HepG2 (cell line): ENCODE measurements around the gene SND1. TPM values are rescaled to one million over a fixed set of nuclear protein-coding genes. Genes with fewer than 3 reads are reported as not detected.

ENCODE experiments used
- ATAC-seq: fragments of 200-7000 bp; cut with Tn5 transposase; 3 replicates; pipeline ENCODE4 v1.9.1; 2020; ENCODE audit warnings: mild to moderate bottlenecking, moderate library complexity
- BruUV-seq: library from RNA; stranded (reverse); fragments of 400-500 nt; replicated peaks from 2 replicates; lab custom pipeline; 2021; lab: Mats Ljungman, UMichigan
- CTCF ChIA-PET: fragments of 300-600 bp; formaldehyde crosslinking; extraction: SDS; loops from one replicate; lab custom pipeline; 2021; ENCODE audit warnings: low total read pairs, inconsistent platforms, low intra/inter-chr PET ratio; lab: Yijun Ruan, JAX
- POLR2A ChIA-PET: fragments of 350-600 bp; sonication (Branson Sonifier 250); formaldehyde crosslinking; loops from one replicate; lab custom pipeline; 2020; ENCODE audit warnings: antibody characterized with exemption, inconsistent platforms; lab: Yijun Ruan, JAX
- DNase-seq: peaks from one replicate; pipeline ENCODE4 v3.0.0-alpha.2; 2015; ENCODE audit warnings: low spot score
- FAIRE-seq: peaks from 3 replicates; lab custom pipeline; 2011; peaks lifted over from hg19 to GRCh38; lab: Jason Lieb, UNC
- H2AFZ ChIP-seq: one replicate; pipeline ENCODE4 v1.6.1; 2011; ENCODE audit warnings: low read length, inconsistent platforms
- H3K27ac ChIP-seq: fragments of 300-600 bp; 3 replicates; pipeline ENCODE4 v1.8.0; 2011; ENCODE audit warnings: mixed run types, mild to moderate bottlenecking, mixed read lengths, low read length, inconsistent platforms; ENCODE audit not compliant: insufficient read depth; ENCODE audit errors: extremely low read length
- H3K27me3 ChIP-seq, 2 experiments: fragments of 200-600 bp in 1 of 2; 2 replicates in 1 of 2; 3 replicates in 1 of 2; pipeline versions ENCODE4 v1.6.0 to v1.8.0; 2011; ENCODE audit warnings: low read length in 2 of 2, mild to moderate bottlenecking in 2 of 2, moderate library complexity in 2 of 2, inconsistent platforms in 1 of 2; ENCODE audit not compliant: insufficient read depth in 2 of 2, control insufficient read depth in 1 of 2
- H3K36me3 ChIP-seq, 2 experiments: fragments of 200-600 bp in 1 of 2; replicated peaks in 1 of 2; 2 replicates in 1 of 2; 3 replicates in 1 of 2; pipeline versions ENCODE4 v1.5.1 to v1.8.0; 2011; ENCODE audit warnings: low read length in 2 of 2, inconsistent platforms in 1 of 2; ENCODE audit not compliant: insufficient read depth in 2 of 2, control insufficient read depth in 1 of 2
- H3K4me1 ChIP-seq: 2 replicates; pipeline ENCODE4 v1.5.1; 2012; ENCODE audit warnings: low read length, inconsistent platforms; ENCODE audit not compliant: insufficient read depth
- H3K4me2 ChIP-seq: 2 replicates; pipeline ENCODE4 v1.6.0; 2011; ENCODE audit warnings: low read depth, low read length, inconsistent platforms
- H3K4me3 ChIP-seq, 3 experiments: fragments of 200-600 bp in 1 of 3; sonication (generic), shearing (Covaris generic) in 1 of 3; replicated peaks in 1 of 3; 2 replicates each; pipeline ENCODE4 v1.5.1; 2011 to 2016; ENCODE audit warnings: low read length in 3 of 3, inconsistent platforms in 2 of 3, low read depth in 2 of 3, mild to moderate bottlenecking in 2 of 3, control low read depth in 1 of 3, mixed read lengths in 1 of 3; ENCODE audit not compliant: insufficient read depth in 1 of 3
- H3K79me2 ChIP-seq: one replicate; pipeline ENCODE4 v1.6.1; 2011; ENCODE audit warnings: low read length, inconsistent platforms; ENCODE audit not compliant: insufficient read depth
- H3K9ac ChIP-seq: 2 replicates; pipeline ENCODE4 v1.6.0; 2011; ENCODE audit warnings: mild to moderate bottlenecking, low read depth, low read length, inconsistent platforms; ENCODE audit not compliant: insufficient read depth
- H3K9me3 ChIP-seq: 2 replicates; pipeline ENCODE4 v1.5.1; 2012; ENCODE audit warnings: mild to moderate bottlenecking, low read length
- H4K20me1 ChIP-seq: 2 replicates; pipeline ENCODE4 v1.6.0; 2011; ENCODE audit warnings: inconsistent platforms, mild to moderate bottlenecking, low read length, moderate library complexity; ENCODE audit not compliant: insufficient read depth
- ATF1 ChIP-seq: IDR thresholded peaks from 2 replicates; pipeline ENCODE4 v1.6.1; 2016; ENCODE audit warnings: mild to moderate bottlenecking, control low read depth
- ATF5 ChIP-seq: sonication (generic); formaldehyde crosslinking; IDR thresholded peaks from 2 replicates; pipeline ENCODE4 v1.4.0; 2020; ENCODE audit warnings: mild to moderate bottlenecking, low read depth, missing genetic modification reagents
- CAMTA2 ChIP-seq: sonication (generic); formaldehyde crosslinking; IDR thresholded peaks from 2 replicates; pipeline ENCODE4 v1.4.0; 2020; ENCODE audit warnings: mild to moderate bottlenecking, missing genetic modification reagents, borderline replicate concordance
- CSRNP1 ChIP-seq: sonication (generic); formaldehyde crosslinking; IDR thresholded peaks from 2 replicates; pipeline ENCODE4 v1.8.1; 2023; ENCODE audit warnings: mild to moderate bottlenecking, missing genetic modification reagents
- LBX2 ChIP-seq: sonication (generic); formaldehyde crosslinking; IDR thresholded peaks from 2 replicates; pipeline ENCODE4 v1.5.0; 2020; ENCODE audit warnings: missing genetic modification reagents, mild to moderate bottlenecking, borderline replicate concordance
- NR3C1 ChIP-seq: sonication (generic); formaldehyde crosslinking; IDR thresholded peaks from 2 replicates; pipeline ENCODE4 v1.4.0; 2020; ENCODE audit warnings: missing genetic modification reagents
- SP140L ChIP-seq: sonication (generic); formaldehyde crosslinking; IDR thresholded peaks from 2 replicates; pipeline ENCODE4 v1.4.0; 2020; ENCODE audit warnings: missing genetic modification reagents, borderline replicate concordance
- XBP1 ChIP-seq: sonication (generic); formaldehyde crosslinking; IDR thresholded peaks from 2 replicates; pipeline ENCODE4 v1.5.0; 2020; ENCODE audit warnings: missing genetic modification reagents
- ZNF784 ChIP-seq: sonication (generic); formaldehyde crosslinking; IDR thresholded peaks from 2 replicates; pipeline ENCODE4 v1.5.1; 2020; ENCODE audit warnings: missing genetic modification reagents, mild to moderate bottlenecking, borderline replicate concordance
- ZNF790 ChIP-seq: sonication (generic); formaldehyde crosslinking; IDR thresholded peaks from 2 replicates; pipeline ENCODE4 v1.8.0; 2022; ENCODE audit warnings: missing genetic modification reagents, mild to moderate bottlenecking, borderline replicate concordance
- WGBS: methylation state at CpG from one replicate; pipeline ENCODE4 v1.1.6; 2017; ENCODE audit warnings: low lambda C conversion rate; 5-methylcytosine and 5-hydroxymethylcytosine counted together
- in situ Hi-C: cut with HindIII; loops from 2 replicates; pipeline ENCODE4 v1.10.0; 2017; ENCODE audit warnings: low pct_unique_long_range_greater_than_20kb; ENCODE audit not compliant: extremely low pct_ligation_motif_present
- intact Hi-C: fragments of 100-400 bp; cut with micrococcal nuclease; formaldehyde crosslinking; loops from one replicate; pipeline ENCODE4 v1.10.0; 2022; ENCODE audit not compliant: unreplicated experiment
- polyA plus RNA-seq, 8 experiments: library from polyadenylated mRNA; depleted of rRNA in 3 of 8; stranded (reverse) in 7 of 8; unstranded in 1 of 8; fragments of >200 nt; fragmentation: Illumina TruSeq in 4 of 8; extraction: Trizol in 4 of 8; gene quantifications; 2 replicates each; pipeline versions ENCODE4 v1.2.1 to v1.2.3, GENCODE V29; 2011 to 2016; ENCODE audit warnings: low read depth in 4 of 8, missing spikeins in 1 of 8, mixed read lengths in 1 of 8; ENCODE audit not compliant: insufficient read depth in 1 of 8
- total RNA-seq, 5 experiments: library from RNA; depleted of rRNA; stranded (reverse); fragments of >200 nt; fragmentation: Illumina TruSeq; extraction: Trizol; gene quantifications; 2 replicates each; pipeline ENCODE4 v1.2.3, GENCODE V29; 2016; ENCODE audit warnings: low read depth in 1 of 5

SND1 gene
- total and polyA plus RNA-seq, 2 of the 13 experiments (the other 11 are each of a cell fraction or from before 2014, with no cell fraction given): 110 to 182 TPM

- no peak for FAIRE-seq
- intact Hi-C loops: no loop called here
- no peak overlapping the region for H3K9ac ChIP-seq
- H3K27ac ChIP-seq: no peak overlapping the region
- no peaks in the 10 kb centered on the region for H3K9me3 ChIP-seq
- DNase-seq: no peak
- no peak overlapping the region for H3K4me2 ChIP-seq
- H4K20me1 ChIP-seq: peaks cover 7% of the 10 kb centered on the region; the same call in 1 of the 2 replicates
- ChIA-PET POLR2A (no interaction called here), CTCF (no interaction called here)
- H3K36me3 ChIP-seq: peaks cover 7 to 44% of the 10 kb centered on the region in 2 experiments; a peak in 4 of 5 replicates
- WGBS: 95% methylated on average over 1 of the region's 1 CpG
- H3K79me2 ChIP-seq: peaks cover 64% of the 10 kb centered on the region
- in situ Hi-C loops: no loop called here
- BruUV-seq: no TSS peak
- no peaks in the 10 kb centered on the region for H3K4me1 ChIP-seq
- no peak overlapping the region for H2AFZ ChIP-seq
- H3K27me3 ChIP-seq: no peaks in the 10 kb centered on the region
- no peak for TF ChIP-seq LBX2
- TF ChIP-seq CAMTA2: no peak
- no peak for TF ChIP-seq ZNF784 (CRISPR knock-in tag)
- TF ChIP-seq ATF1 (CRISPR knock-in tag): no peak
- TF ChIP-seq ATF5 (CRISPR knock-in tag): no peak
- no peak for TF ChIP-seq SP140L (CRISPR knock-in tag)
- TF ChIP-seq NR3C1 (CRISPR knock-in tag): no peak
- no peak for TF ChIP-seq ZNF790 (CRISPR knock-in tag)
- TF ChIP-seq XBP1 (CRISPR knock-in tag): no peak
- TF ChIP-seq CSRNP1 (CRISPR knock-in tag): no peak
- no peak overlapping the region for H3K4me3 ChIP-seq
- ATAC-seq: no peak
Observed at GRCh38 chr7:127745445-127745844, 93.5 kb downstream of the SND1 start.
